ENCODE measurements around the gene ABCB11.

ABCB11 gene

GRCh38 chr2:169007356-169007755 lies 23.8 kb downstream of the ABCB11 start:
- H3K4me3 ChIP-seq (ENCODE audit: low read length): no peak overlapping the region
- DNase-seq (ENCODE audit: low read depth): no peak
- no peak for TF ChIP-seq CTCF (IDR thresholded peaks at IDR 0.05; ENCODE audit: insufficient read depth, low read depth, low read length, missing control alignments)

- no peak overlapping the region for H3K4me3 ChIP-seq (ENCODE audit: low read length)
- no peak for TF ChIP-seq CTCF (IDR thresholded peaks at IDR 0.05; ENCODE audit: insufficient read depth, low read depth, low read length, missing control alignments)
- DNase-seq (ENCODE audit: low read depth): no peak
Observed at GRCh38 chr2:169006665-169007064, 24.5 kb downstream of the ABCB11 start.

GRCh38 chr2:169005994-169006393 lies 25.1 kb downstream of the ABCB11 start:
- DNase-seq (ENCODE audit: low read depth): peak; percentile 45
- no peak for TF ChIP-seq CTCF (IDR thresholded peaks at IDR 0.05; ENCODE audit: insufficient read depth, low read depth, low read length, missing control alignments)

GRCh38 chr2:169005080-169005598 lies 26.0 kb downstream of the ABCB11 start:
- H3K4me3 ChIP-seq (ENCODE audit: low read length): no peak overlapping the region
- DNase-seq (ENCODE audit: low read depth): no peak
- TF ChIP-seq CTCF (IDR thresholded peaks at IDR 0.05; ENCODE audit: insufficient read depth, low read depth, low read length, missing control alignments): no peak

More at GRCh38 chr2:169005994-169006393, 25.1 kb downstream of the ABCB11 start:
- no peak overlapping the region for H3K4me3 ChIP-seq (ENCODE audit: low read length)

- H3K4me3 ChIP-seq (ENCODE audit: low read length): no peak overlapping the region
- TF ChIP-seq CTCF (IDR thresholded peaks at IDR 0.05; ENCODE audit: insufficient read depth, low read depth, low read length, missing control alignments): no peak
- DNase-seq (ENCODE audit: low read depth): no peak
Observed at GRCh38 chr2:169002161-169002738, 28.9 kb downstream of the ABCB11 start.

- DNase-seq (ENCODE audit: low read depth): no peak
- H3K4me3 ChIP-seq (ENCODE audit: low read length): no peak overlapping the region
- no peak for TF ChIP-seq CTCF (IDR thresholded peaks at IDR 0.05; ENCODE audit: insufficient read depth, low read depth, low read length, missing control alignments)
Observed at GRCh38 chr2:169001116-169001815, 29.9 kb downstream of the ABCB11 start.
